CD14-positive monocyte (primary cell): ENCODE data around the gene EDNRA. TPM values are rescaled to one million over a fixed set of nuclear protein-coding genes. Genes with fewer than 3 reads are reported as not detected.

Experiments used
- DNase-seq, 3 donors: peaks; one replicate each; pipeline ENCODE4 v3.0.0-alpha.2; 2011 to 2022
- H2AFZ ChIP-seq: 2 replicates; pipeline ENCODE4 v1.6.0; 2012; ENCODE audit warnings: mild to moderate bottlenecking, low read depth, low read length, inconsistent platforms; ENCODE audit not compliant: insufficient read depth, poor library complexity, severe bottlenecking
- H3K27ac ChIP-seq, 2 donors: 1 replicate in 1 of 2; 2 replicates in 1 of 2; pipeline ENCODE4 v1.5.1; 2012 to 2013; ENCODE audit warnings: low read length in 2 of 2, control low read depth in 1 of 2, inconsistent platforms in 1 of 2, low read depth in 1 of 2, mild to moderate bottlenecking in 1 of 2
- H3K27me3 ChIP-seq, 2 donors: one replicate each; pipeline versions ENCODE4 v1.6.0 to v1.6.1; 2011 to 2013; ENCODE audit warnings: low read length in 2 of 2; ENCODE audit not compliant: control insufficient read depth in 2 of 2, insufficient read depth in 2 of 2
- H3K36me3 ChIP-seq, 2 donors: replicated peaks in 1 of 2; 1 replicate in 1 of 2; 2 replicates in 1 of 2; pipeline versions ENCODE4 v1.5.1 to v1.6.1; 2012 to 2013; ENCODE audit warnings: low read length in 2 of 2, control low read depth in 1 of 2, inconsistent platforms in 1 of 2, mild to moderate bottlenecking in 1 of 2; ENCODE audit not compliant: insufficient read depth in 2 of 2, control insufficient read depth in 1 of 2
- H3K4me1 ChIP-seq, 2 donors: 1 replicate in 1 of 2; 2 replicates in 1 of 2; pipeline versions ENCODE4 v1.5.1 to v1.6.1; 2012 to 2013; ENCODE audit warnings: low read length in 2 of 2, control low read depth in 1 of 2, inconsistent platforms in 1 of 2, mild to moderate bottlenecking in 1 of 2, moderate library complexity in 1 of 2; ENCODE audit not compliant: insufficient read depth in 2 of 2, control insufficient read depth in 1 of 2
- H3K4me2 ChIP-seq: replicated peaks from 2 replicates; pipeline ENCODE3; 2012; ENCODE audit warnings: low read length, moderate library complexity, mild to moderate bottlenecking; ENCODE audit not compliant: poor library complexity, severe bottlenecking; ENCODE audit errors: extremely low read depth
- H3K4me3 ChIP-seq, 3 experiments: fragments of 200-600 bp in 1 of 3; sonication (generic) in 1 of 3; replicated peaks in 1 of 3; 1 replicate in 2 of 3; 2 replicates in 1 of 3; pipeline ENCODE4 v1.5.1; 2011 to 2013; ENCODE audit warnings: low read length in 3 of 3, mild to moderate bottlenecking in 3 of 3, control low read depth in 2 of 3, low read depth in 2 of 3, inconsistent platforms in 1 of 3, moderate library complexity in 1 of 3
- H3K79me2 ChIP-seq: 2 replicates; pipeline ENCODE4 v1.6.0; 2012; ENCODE audit warnings: mild to moderate bottlenecking, control low read depth, inconsistent platforms, low read length, moderate library complexity; ENCODE audit not compliant: insufficient read depth
- H3K9ac ChIP-seq: 2 replicates; pipeline ENCODE4 v1.6.0; 2017; ENCODE audit warnings: low read length, mild to moderate bottlenecking; ENCODE audit not compliant: insufficient read depth, poor library complexity, severe bottlenecking
- H3K9me3 ChIP-seq, 2 donors: replicated peaks in 1 of 2; 1 replicate in 1 of 2; 2 replicates in 1 of 2; pipeline versions ENCODE4 v1.5.1 to v1.6.1; 2012 to 2013; ENCODE audit warnings: low read length in 2 of 2, control low read depth in 1 of 2; ENCODE audit not compliant: control insufficient read depth in 1 of 2, insufficient read depth in 1 of 2
- H4K20me1 ChIP-seq: 2 replicates; pipeline ENCODE4 v1.6.0; 2012; ENCODE audit warnings: mild to moderate bottlenecking, low read length, control low read depth, moderate library complexity; ENCODE audit not compliant: insufficient read depth
- H3K27ac Mint-ChIP-seq, 7 donors: one replicate each; pipeline ENCODE4 v1.8.0; 2020; ENCODE audit warnings: mild to moderate bottlenecking in 7 of 7, mixed read lengths in 7 of 7, moderate library complexity in 6 of 7, inconsistent platforms in 2 of 7
- H3K27me3 Mint-ChIP-seq, 3 donors: one replicate each; pipeline ENCODE4 v1.8.0; 2021 to 2022; ENCODE audit warnings: low read depth in 3 of 3, mild to moderate bottlenecking in 3 of 3, mixed read lengths in 3 of 3, moderate library complexity in 3 of 3, inconsistent platforms in 1 of 3
- H3K36me3 Mint-ChIP-seq, 2 donors: one replicate each; pipeline ENCODE4 v1.8.0; 2020; ENCODE audit warnings: mixed read lengths in 2 of 2, inconsistent platforms in 1 of 2, mild to moderate bottlenecking in 1 of 2
- H3K4me1 Mint-ChIP-seq: one replicate; pipeline ENCODE4 v1.8.0; 2020; ENCODE audit warnings: mild to moderate bottlenecking, mixed read lengths
- H3K4me3 Mint-ChIP-seq, 2 donors: one replicate each; pipeline ENCODE4 v1.8.0; 2020; ENCODE audit warnings: mild to moderate bottlenecking in 2 of 2, mixed read lengths in 2 of 2, moderate library complexity in 1 of 2
- H3K9me3 Mint-ChIP-seq, 7 donors: one replicate each; pipeline ENCODE4 v1.8.0; 2020 to 2022; ENCODE audit warnings: mixed read lengths in 7 of 7, mild to moderate bottlenecking in 6 of 7, moderate library complexity in 6 of 7, inconsistent platforms in 2 of 7
- CTCF ChIP-seq: fragments of 200-600 bp; IDR thresholded peaks from one replicate; pipeline ENCODE4 v1.8.0; 2022; ENCODE audit warnings: antibody characterized with exemption, mild to moderate bottlenecking
- WGBS: methylation state at CpG from one replicate; pipeline ENCODE4 v1.1.5; 2013; ENCODE audit warnings: missing lambda C conversion rate; ENCODE audit not compliant: insufficient coverage; 5-methylcytosine and 5-hydroxymethylcytosine counted together
- intact Hi-C, 2 donors: fragments of 100-400 bp; cut with micrococcal nuclease; formaldehyde crosslinking; loops; one replicate each; pipeline versions ENCODE4 v1.15.0 to v1.15.1; 2023
- polyA plus RNA-seq, 3 donors: library from polyadenylated mRNA; depleted of rRNA in 1 of 3; unstranded in 2 of 3; stranded (reverse) in 1 of 3; fragments of 300-500 nt in 2 of 3; fragments of >200 nt in 1 of 3; fragmentation: Illumina TruSeq in 2 of 3; gene quantifications; 1 replicate in 2 of 3; 2 replicates in 1 of 3; pipeline ENCODE4 v1.2.3, GENCODE V29; 2012 to 2021

The EDNRA gene
- polyA plus RNA-seq, 3 donors = not detected

GRCh38 chr4:147591106-147591505 is 110.2 kb downstream of the EDNRA start:
- no peaks in the 10 kb centered on the region for H3K36me3 Mint-ChIP-seq
- no peak overlapping the region for H3K4me3 Mint-ChIP-seq
- Histone ChIP-seq H3K4me3 (no peak overlapping the region), H3K79me2 (no peaks in the 10 kb centered on the region), H3K27ac (no peak overlapping the region), H4K20me1 (no peaks in the 10 kb centered on the region), H3K9ac (no peak overlapping the region), H3K4me2 (no peak overlapping the region), H3K27me3 (no peaks in the 10 kb centered on the region), H2AFZ (no peak overlapping the region), H3K4me1 (no peaks in the 10 kb centered on the region), H3K36me3 (no peaks in the 10 kb centered on the region), H3K9me3 (no peaks in the 10 kb centered on the region)
- H3K27me3 Mint-ChIP-seq = peaks cover 0 to 6% (median 0%) of the 10 kb centered on the region in 3 donors
- no peaks in the 10 kb centered on the region for H3K4me1 Mint-ChIP-seq
- no peak overlapping the region for H3K27ac Mint-ChIP-seq
- no peak for TF ChIP-seq CTCF
- no peak for DNase-seq
- peaks cover 0 to 2% (median 0%) of the 10 kb centered on the region in 7 donors for H3K9me3 Mint-ChIP-seq
- intact Hi-C loops = no loop called here

GRCh38 chr4:147594107-147594506 is 113.2 kb downstream of the EDNRA start:
- intact Hi-C loops = no loop called here
- Histone ChIP-seq H3K4me1 (no peaks in the 10 kb centered on the region), H3K4me2 (no peak overlapping the region), H3K27ac (no peak overlapping the region), H3K4me3 (no peak overlapping the region), H3K9me3 (no peaks in the 10 kb centered on the region), H3K9ac (no peak overlapping the region), H2AFZ (no peak overlapping the region), H3K27me3 (no peaks in the 10 kb centered on the region), H3K36me3 (no peaks in the 10 kb centered on the region), H4K20me1 (no peaks in the 10 kb centered on the region), H3K79me2 (no peaks in the 10 kb centered on the region)
- H3K27ac Mint-ChIP-seq = peak overlapping the region in 1 of 7 donors; percentile 26
- H3K36me3 Mint-ChIP-seq = no peaks in the 10 kb centered on the region
- H3K4me1 Mint-ChIP-seq = no peaks in the 10 kb centered on the region
- H3K4me3 Mint-ChIP-seq = no peak overlapping the region
- no peak for DNase-seq
- TF ChIP-seq CTCF = no peak
- H3K27me3 Mint-ChIP-seq = peaks cover 0 to 6% (median 4%) of the 10 kb centered on the region in 3 donors
- H3K9me3 Mint-ChIP-seq = peaks cover 0 to 2% (median 0%) of the 10 kb centered on the region in 7 donors
- WGBS = 71% methylated on average over 1 of the region's 5 CpGs

Other genes starting within 250 kb of the EDNRA start
- 10 to 100 TPM in 2 of 3 donors, 1 to 10 TPM in 1; 7.5 to 36.4 (median 20.7) TPM for gene TMEM184C, start 136.3 kb downstream of the EDNRA start, polyA plus RNA-seq
- gene PRMT9, start 203.1 kb downstream of the EDNRA start, polyA plus RNA-seq = 1 to 10 TPM; 1.6 to 4.6 (median 2.0) TPM